HG02943 (cell line): Measurements from ENCODE around the gene EEF2KMT.
"Not testable (repeated sequence)": the region's sequence is repeated elsewhere in the genome, so short reads cannot be mapped to it uniquely, and the experiment has no call there.

Source experiments
- ATAC-seq: cut with Tn5 transposase; IDR thresholded peaks from one replicate; pipeline ENCODE4 v1.9.1; 2021; ENCODE audit warnings: mild to moderate bottlenecking, low read depth, moderate library complexity; ENCODE audit not compliant: unreplicated experiment

The EEF2KMT gene

GRCh38 chr16:5096437-5097060 is 1.0 kb downstream of the EEF2KMT start:
- ATAC-seq, result not testable (repeated sequence)

- ATAC-seq, result not testable (repeated sequence)
Observed at GRCh38 chr16:5095145-5095830, 2.3 kb downstream of the EEF2KMT start.

GRCh38 chr16:5093746-5094145 is 3.8 kb downstream of the EEF2KMT start:
- not testable (repeated sequence) for ATAC-seq

DNA sequence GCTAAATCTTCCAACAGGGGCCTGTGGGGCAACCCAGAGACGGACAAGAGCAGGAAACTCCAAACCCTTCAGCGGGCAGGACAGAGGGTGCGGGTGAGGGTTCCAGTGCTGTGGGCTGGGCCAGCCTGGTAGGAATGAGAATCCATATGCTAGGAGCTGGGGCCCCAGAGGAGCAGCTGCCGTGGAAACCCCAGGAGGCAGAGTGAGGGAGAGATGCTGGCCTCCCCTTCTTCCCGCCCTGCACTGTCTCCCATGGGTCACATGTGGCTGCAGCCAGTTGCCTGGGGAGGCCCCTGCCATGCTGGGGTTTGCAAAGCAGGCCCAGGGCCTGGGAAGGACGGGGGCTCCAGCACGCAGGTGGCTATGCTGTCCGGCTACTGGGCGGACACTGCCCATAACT is 4.5 kb downstream of the EEF2KMT start:
- not testable (repeated sequence) for ATAC-seq

- ATAC-seq, result not testable (repeated sequence)
Observed at GRCh38 chr16:5090592-5090991, 7.0 kb downstream of the EEF2KMT start.

DNA sequence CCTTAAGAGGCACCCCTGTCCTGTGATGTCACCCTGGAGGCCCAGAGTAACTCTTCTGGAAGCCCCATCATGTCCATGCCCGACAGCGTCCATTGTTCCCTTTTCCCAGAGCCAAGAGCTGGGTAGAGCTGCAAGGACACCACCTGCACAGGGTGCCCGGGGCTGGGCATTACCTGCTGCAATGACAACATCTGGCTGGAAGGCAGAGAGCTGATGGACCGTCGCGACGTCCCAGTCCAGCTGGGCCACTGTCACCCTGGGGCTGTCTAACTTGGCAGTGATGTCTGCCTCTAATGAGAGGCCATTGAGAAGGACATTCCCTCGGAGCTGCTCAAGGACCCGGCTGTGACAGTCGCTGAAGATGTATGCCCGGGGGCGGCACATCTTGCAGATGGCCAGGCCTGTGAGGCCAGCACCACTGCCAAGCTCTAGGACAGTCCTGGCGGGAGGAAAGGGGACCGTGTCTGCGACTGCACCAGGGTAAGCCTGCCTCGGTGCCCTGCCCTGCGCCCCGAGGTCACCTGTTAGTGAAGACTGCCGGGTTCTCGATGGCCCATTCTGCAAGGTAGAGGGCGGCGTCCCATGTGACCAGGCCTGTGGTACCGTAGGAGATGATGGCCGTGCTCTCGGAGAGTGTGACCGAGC is 7.6 kb downstream of the EEF2KMT start:
- not testable (repeated sequence) for ATAC-seq

GRCh38 chr16:5088936-5089335 is 8.7 kb downstream of the EEF2KMT start:
- not testable (repeated sequence) for ATAC-seq

DNA sequence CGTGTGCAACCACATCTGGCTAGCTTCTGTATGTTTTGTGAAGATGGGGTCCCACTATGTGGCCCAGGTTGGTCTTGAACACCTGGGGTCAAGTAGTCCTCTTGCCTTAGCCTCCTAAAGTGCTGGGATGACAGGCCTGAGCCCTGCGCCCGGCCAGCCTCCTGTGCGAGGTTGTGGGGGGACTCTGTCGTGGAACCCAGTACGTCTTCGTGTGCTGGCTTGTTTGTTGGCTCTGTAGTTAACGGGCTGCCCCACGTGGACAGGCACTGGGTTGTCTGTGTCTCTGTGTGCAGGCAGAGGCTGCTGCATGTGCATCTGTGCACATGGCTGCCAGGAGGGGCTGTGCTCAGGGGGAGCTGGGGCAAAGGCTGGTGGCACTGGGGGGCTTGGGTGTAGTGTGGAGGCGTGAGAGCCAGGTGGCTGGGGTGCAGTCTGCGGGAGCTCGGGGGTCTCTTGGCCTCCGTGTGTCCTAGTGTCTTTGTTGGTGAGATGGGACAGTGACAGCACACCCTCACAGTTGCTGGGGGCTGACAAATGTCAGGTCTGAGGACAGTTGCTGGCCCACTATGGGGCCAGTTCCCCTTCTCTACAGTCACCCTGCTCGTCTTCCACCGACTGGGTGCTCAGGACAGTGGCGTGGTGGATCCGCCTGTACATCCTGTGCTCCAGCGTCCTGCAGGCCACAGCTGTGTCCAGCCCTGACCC is 9.4 kb downstream of the EEF2KMT start:
- not testable (repeated sequence) for ATAC-seq

GRCh38 chr16:5085716-5086115 is 11.9 kb downstream of the EEF2KMT start:
- not testable (repeated sequence) for ATAC-seq

- ATAC-seq, result not testable (repeated sequence)
Observed at GRCh38 chr16:5084802-5085201, 12.8 kb downstream of the EEF2KMT start.

- ATAC-seq, result not testable (repeated sequence)
Observed at GRCh38 chr16:5084099-5084731, 13.4 kb downstream of the EEF2KMT start.

DNA sequence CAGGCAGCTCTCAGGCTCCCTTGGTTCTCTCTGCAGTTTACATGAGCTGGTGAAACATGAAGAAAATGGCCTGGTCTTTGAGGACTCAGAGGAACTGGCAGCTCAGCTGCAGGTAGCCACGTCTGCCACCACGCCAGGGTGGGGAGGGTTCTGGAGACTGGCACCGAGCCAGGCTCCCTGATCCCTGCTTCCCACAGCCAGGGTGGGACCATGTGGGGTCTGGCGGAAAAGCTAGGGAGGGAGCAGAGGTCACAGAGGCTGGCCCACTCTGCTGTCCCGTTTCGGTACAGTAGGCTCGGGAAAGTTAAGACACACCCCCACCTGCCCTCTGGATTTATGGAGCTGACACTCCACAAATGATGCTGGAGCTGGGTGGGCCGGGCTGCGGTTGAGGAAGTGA is 13.9 kb downstream of the EEF2KMT start:
- ATAC-seq, result not testable (repeated sequence)

GRCh38 chr16:5080996-5081395 is 16.6 kb downstream of the EEF2KMT start:
- not testable (repeated sequence) for ATAC-seq

DNA sequence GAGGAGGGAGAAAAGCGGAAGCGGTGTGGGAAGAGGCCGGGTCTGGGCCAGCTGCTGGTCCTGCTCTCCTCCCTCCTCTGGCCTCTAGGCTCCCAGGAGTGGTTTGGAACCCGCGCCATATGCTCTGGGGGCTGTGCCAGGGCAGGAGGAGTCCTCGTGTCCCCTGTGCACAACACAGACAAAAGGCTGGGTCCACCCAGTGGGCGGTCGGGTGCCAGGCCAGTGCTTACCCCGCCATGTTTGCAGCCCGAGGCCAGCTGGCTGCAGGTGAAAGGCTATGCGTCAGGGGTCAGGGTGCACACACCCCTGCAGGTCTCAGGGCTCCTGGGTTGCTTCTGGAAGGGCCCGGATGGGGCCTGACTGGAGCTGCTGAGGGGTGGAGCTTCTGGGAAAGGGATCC is 17.1 kb downstream of the EEF2KMT start:
- not testable (repeated sequence) for ATAC-seq

DNA sequence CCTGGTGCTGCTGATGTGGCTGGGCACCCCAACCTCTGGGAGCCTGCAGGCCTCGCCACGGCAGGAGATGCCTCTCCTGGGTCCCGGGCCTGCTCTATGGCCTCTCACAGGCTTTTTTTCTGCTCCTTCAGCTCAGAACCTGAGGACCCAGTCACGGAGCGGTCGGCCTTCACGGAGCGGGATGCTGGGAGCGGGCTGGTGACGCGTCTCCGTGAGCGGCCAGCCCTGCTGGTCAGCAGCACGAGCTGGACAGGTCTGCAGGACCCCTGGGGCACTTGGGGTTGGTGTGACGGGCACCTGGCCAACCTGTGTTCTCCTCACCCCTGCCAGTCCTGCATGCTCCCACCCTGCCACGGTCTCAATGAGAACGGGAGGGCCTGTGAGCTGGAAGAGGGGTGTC is 19.0 kb downstream of the EEF2KMT start:
- no peak for ATAC-seq

DNA sequence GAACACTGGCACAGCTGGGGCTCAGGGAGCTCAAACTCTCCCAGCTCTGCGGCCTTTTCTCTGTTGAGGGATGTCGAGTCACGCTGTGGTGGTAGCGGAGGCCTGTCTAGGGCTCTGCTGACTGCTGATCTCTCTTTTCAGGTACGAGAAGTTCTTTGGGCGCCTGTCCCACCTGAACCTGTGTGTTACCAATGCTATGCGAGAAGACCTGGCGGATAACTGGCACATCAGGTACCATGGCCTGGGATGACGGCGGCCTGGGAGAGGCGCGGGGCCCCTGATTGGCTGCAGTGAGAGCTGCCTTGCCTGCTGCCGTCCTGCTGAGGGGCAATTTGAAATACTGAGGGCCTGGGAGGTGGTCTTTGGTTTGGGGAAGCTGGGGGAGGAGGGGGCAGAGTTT is 20.3 kb downstream of the EEF2KMT start:
- no peak for ATAC-seq

GRCh38 chr16:5075637-5076036 is 22.0 kb downstream of the EEF2KMT start:
- ATAC-seq, result no peak

DNA sequence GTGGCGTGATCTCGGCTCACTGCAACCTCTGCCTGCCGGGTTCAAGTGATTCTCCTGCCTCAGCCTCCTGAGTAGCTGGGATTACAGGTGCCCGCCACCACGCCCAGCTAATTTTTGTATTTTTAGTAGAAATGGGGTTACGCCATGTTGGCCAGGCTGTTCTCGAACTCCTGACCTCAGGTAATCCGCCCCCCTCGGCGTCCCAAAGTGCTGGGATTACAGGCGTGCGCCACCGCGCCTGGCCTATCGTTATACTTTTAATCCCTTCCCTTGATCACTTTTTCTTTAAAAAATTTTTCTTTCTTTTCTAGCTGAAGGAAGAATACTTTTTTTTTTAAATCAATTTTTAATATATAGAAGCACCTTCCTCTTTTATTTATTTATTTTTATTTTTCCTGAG is 23.8 kb downstream of the EEF2KMT start:
- not testable (repeated sequence) for ATAC-seq

GRCh38 chr16:5073279-5073629 is 24.3 kb downstream of the EEF2KMT start:
- no peak for ATAC-seq
